Keratinocyte (primary cell): ENCODE measurements around the gene MEAK7.

Experiments used
- CTCF ChIP-seq, 3 experiments: IDR thresholded peaks in 1 of 3; conservative IDR thresholded peaks in 1 of 3; optimal IDR thresholded peaks in 1 of 3; 2 replicates in 2 of 3; 3 replicates in 1 of 3; pipeline versions ENCODE3 to v1.5.1; 2011; ENCODE audit warnings: low read length in 3 of 3, mild to moderate bottlenecking in 3 of 3, moderate library complexity in 2 of 3, control low read depth in 1 of 3, inconsistent platforms in 1 of 3; ENCODE audit not compliant: insufficient read depth in 2 of 3; ENCODE audit errors: extremely low read depth in 1 of 3
- EZH2 ChIP-seq: IDR thresholded peaks from one replicate; pipeline ENCODE4 v1.6.1; 2012; ENCODE audit warnings: inconsistent platforms, mild to moderate bottlenecking, low read length, moderate library complexity

- TF ChIP-seq CTCF (optimal IDR thresholded peaks at IDR 0.05 in 1 of 3, IDR thresholded peaks at IDR 0.05 in 1 of 3, conservative IDR thresholded peaks at IDR 0.05 in 1 of 3; ENCODE audit: extremely low read depth in 1 of 3, insufficient read depth in 2 of 3, low read length in 3 of 3) (no peak), EZH2 (no peak)
These were observed 8.7 kb upstream of the MEAK7 start for GRCh38 chr16:84513123-84513522.
